K562 (cell line): ENCODE measurements around the gene ARHGEF12. TPM values are rescaled to one million over a fixed set of nuclear protein-coding genes. Genes with fewer than 3 reads are reported as not detected.

Experiments used
- CHCHD3 ChIP-seq: fragments of 250-450 bp; sonication (Bioruptor Pico); IDR thresholded peaks from 2 replicates; pipeline ENCODE4 v2.1.2; 2022; ENCODE audit warnings: mild to moderate bottlenecking
- COPS2 ChIP-seq: fragments of 450-650 bp; conservative IDR thresholded peaks from 2 replicates; pipeline ENCODE4 v1.6.1; 2016; ENCODE audit warnings: mild to moderate bottlenecking, moderate library complexity
- EGR1 ChIP-seq: fragments of 450-650 bp; conservative IDR thresholded peaks from 2 replicates; pipeline ENCODE4 v1.6.1; 2017; ENCODE audit warnings: mild to moderate bottlenecking
- NCOA4 ChIP-seq: fragments of 450-650 bp; IDR thresholded peaks from 2 replicates; pipeline ENCODE4 v1.6.1; 2018; ENCODE audit warnings: mild to moderate bottlenecking; ENCODE audit not compliant: partially characterized antibody
- SAFB2 ChIP-seq: fragments of 200-400 bp; formaldehyde crosslinking; IDR thresholded peaks from 2 replicates; pipeline ENCODE4 v1.6.1; 2018; ENCODE audit warnings: borderline replicate concordance, low read length, low read depth, moderate library complexity; ENCODE audit not compliant: severe bottlenecking
- SNIP1 ChIP-seq: fragments of 450-650 bp; IDR thresholded peaks from 2 replicates; pipeline ENCODE4 v1.7.1; 2017; ENCODE audit warnings: low read depth, mild to moderate bottlenecking
- SRSF3 ChIP-seq: fragments of 200-400 bp; formaldehyde crosslinking; IDR thresholded peaks from 2 replicates; pipeline ENCODE4 v1.6.1; 2016; ENCODE audit warnings: mild to moderate bottlenecking, low read length, moderate library complexity; ENCODE audit not compliant: insufficient read depth
- ZNF507 ChIP-seq: conservative IDR thresholded peaks from 2 replicates; pipeline ENCODE4 v1.6.1; 2017; ENCODE audit warnings: missing genetic modification characterization, missing compliant biosample characterization
- ZSCAN29 ChIP-seq: fragments of 450-650 bp; IDR thresholded peaks from 2 replicates; pipeline ENCODE4 v1.6.1; 2017
- polyA plus RNA-seq, 8 experiments: library from polyadenylated mRNA; depleted of rRNA in 4 of 8; stranded (reverse) in 5 of 8; unstranded in 3 of 8; fragments of >200 nt; fragmentation: Nextera tagmentation in 2 of 8; fragmentation: Illumina TruSeq in 1 of 8; extraction: Ambion mirVana in 2 of 8; extraction: Trizol in 1 of 8; gene quantifications; 2 replicates each; pipeline versions ENCODE4 v1.2.1 to v1.2.3, GENCODE V29; 2011 to 2014; ENCODE audit warnings: inconsistent platforms in 1 of 8, missing spikeins in 1 of 8
- total RNA-seq, 7 experiments: library from RNA; depleted of rRNA in 6 of 7; stranded (reverse); fragments of >200 nt in 6 of 7; fragmentation: Illumina TruSeq in 2 of 7; extraction: Trizol in 2 of 7; gene quantifications; 2 replicates each; pipeline versions ENCODE4 v1.2.1 to v1.2.3, GENCODE V29; 2011 to 2021; ENCODE audit warnings: low replicate concordance in 1 of 7
- TF ChIP-seq, protein P1 (sequence below): fragments of 450-650 bp; conservative IDR thresholded peaks from 2 replicates; pipeline ENCODE4 v1.6.1; 2016; ENCODE audit warnings: missing genetic modification characterization, low read depth, mild to moderate bottlenecking, control low read depth, missing compliant biosample characterization
- TF ChIP-seq, protein P2 (sequence below): sonication (generic); formaldehyde crosslinking; IDR thresholded peaks from 2 replicates; pipeline ENCODE4 v1.5.0; 2020; ENCODE audit warnings: missing genetic modification reagents
- TF ChIP-seq, protein P3 (sequence below): fragments of 250-450 bp; sonication (Bioruptor Pico); IDR thresholded peaks from 2 replicates; pipeline ENCODE4 v1.8.0; 2022; ENCODE audit warnings: moderate library complexity, mild to moderate bottlenecking, inconsistent platforms
- TF ChIP-seq, protein P4 (sequence below): fragments of 200-800 bp; sonication (Bioruptor generic); IDR thresholded peaks from 2 replicates; pipeline ENCODE4 v1.6.1; 2016; ENCODE audit warnings: missing genetic modification characterization, missing compliant biosample characterization
- TF ChIP-seq, protein P5 (sequence below): fragments of 450-650 bp; IDR thresholded peaks from 2 replicates; pipeline ENCODE4 v1.6.1; 2016; ENCODE audit warnings: mild to moderate bottlenecking
- TF ChIP-seq, protein P6 (sequence below), 2 experiments: fragments of 450-650 bp in 1 of 2; sonication (generic) in 1 of 2; formaldehyde crosslinking; conservative IDR thresholded peaks; 2 replicates each; pipeline versions ENCODE4 v1.4.0 to v1.8.1; 2020 to 2022; ENCODE audit warnings: mild to moderate bottlenecking in 1 of 2, missing genetic modification reagents in 1 of 2

ARHGEF12 gene
- total and polyA plus RNA-seq, 9 of the 15 experiments (the other 6 are each of a cell fraction or from before 2014, with no cell fraction given), result 3.5 to 51.7 (median 29.5) TPM

DNA sequence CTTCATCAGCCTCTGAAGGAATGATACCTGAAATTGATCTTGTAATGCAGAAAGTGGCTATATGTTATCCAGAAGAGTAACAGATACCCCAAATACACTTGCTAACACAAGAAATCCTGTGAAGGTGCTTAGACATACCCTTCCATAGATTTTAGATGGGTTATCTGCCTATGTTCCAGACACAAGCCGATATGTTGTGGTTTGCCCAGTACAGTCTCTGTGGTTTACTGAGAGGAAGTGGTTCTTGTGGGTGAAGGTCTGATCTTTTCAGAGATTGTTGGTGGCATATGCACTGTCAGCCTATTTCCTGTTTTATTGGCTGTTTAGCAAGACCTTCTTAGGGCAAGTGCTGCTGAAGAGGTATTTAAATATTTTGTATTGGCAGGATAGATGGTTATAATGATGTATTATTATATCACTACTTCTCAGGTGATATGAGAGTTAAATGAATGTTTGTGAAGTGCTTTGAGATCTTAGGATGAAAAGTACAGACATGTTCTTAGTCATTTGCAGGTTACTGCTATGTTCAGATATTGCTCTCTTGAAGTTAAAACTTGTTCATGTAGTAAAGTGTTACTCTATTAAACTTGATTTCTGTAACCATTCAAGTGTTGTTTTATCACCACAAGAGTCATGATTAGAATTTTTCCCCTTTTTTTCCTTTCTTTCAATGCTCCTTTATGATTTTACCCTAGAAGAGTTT lies 8.2 kb downstream of the ARHGEF12 start (continued):
- TF ChIP-seq COPS2 (no peak), ZNF507 (tag) (no peak), EGR1 (no peak), SRSF3 (no peak), ZSCAN29 (no peak), NCOA4 (no peak), SNIP1 (no peak), CHCHD3 (no peak), SAFB2 (no peak)
- TF ChIP-seq, protein P1, sequence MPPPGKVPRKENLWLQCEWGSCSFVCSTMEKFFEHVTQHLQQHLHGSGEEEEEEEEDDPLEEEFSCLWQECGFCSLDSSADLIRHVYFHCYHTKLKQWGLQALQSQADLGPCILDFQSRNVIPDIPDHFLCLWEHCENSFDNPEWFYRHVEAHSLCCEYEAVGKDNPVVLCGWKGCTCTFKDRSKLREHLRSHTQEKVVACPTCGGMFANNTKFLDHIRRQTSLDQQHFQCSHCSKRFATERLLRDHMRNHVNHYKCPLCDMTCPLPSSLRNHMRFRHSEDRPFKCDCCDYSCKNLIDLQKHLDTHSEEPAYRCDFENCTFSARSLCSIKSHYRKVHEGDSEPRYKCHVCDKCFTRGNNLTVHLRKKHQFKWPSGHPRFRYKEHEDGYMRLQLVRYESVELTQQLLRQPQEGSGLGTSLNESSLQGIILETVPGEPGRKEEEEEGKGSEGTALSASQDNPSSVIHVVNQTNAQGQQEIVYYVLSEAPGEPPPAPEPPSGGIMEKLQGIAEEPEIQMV (tag), result no peak
- TF ChIP-seq, protein P2, sequence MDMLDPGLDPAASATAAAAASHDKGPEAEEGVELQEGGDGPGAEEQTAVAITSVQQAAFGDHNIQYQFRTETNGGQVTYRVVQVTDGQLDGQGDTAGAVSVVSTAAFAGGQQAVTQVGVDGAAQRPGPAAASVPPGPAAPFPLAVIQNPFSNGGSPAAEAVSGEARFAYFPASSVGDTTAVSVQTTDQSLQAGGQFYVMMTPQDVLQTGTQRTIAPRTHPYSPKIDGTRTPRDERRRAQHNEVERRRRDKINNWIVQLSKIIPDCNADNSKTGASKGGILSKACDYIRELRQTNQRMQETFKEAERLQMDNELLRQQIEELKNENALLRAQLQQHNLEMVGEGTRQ, result no peak
- TF ChIP-seq, protein P3, sequence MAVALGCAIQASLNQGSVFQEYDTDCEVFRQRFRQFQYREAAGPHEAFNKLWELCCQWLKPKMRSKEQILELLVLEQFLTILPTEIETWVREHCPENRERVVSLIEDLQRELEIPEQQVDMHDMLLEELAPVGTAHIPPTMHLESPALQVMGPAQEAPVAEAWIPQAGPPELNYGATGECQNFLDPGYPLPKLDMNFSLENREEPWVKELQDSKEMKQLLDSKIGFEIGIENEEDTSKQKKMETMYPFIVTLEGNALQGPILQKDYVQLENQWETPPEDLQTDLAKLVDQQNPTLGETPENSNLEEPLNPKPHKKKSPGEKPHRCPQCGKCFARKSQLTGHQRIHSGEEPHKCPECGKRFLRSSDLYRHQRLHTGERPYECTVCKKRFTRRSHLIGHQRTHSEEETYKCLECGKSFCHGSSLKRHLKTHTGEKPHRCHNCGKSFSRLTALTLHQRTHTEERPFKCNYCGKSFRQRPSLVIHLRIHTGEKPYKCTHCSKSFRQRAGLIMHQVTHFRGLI (CRISPR knock-in tag), result no peak; the same call in 1 of the 2 replicates
- TF ChIP-seq, protein P4, sequence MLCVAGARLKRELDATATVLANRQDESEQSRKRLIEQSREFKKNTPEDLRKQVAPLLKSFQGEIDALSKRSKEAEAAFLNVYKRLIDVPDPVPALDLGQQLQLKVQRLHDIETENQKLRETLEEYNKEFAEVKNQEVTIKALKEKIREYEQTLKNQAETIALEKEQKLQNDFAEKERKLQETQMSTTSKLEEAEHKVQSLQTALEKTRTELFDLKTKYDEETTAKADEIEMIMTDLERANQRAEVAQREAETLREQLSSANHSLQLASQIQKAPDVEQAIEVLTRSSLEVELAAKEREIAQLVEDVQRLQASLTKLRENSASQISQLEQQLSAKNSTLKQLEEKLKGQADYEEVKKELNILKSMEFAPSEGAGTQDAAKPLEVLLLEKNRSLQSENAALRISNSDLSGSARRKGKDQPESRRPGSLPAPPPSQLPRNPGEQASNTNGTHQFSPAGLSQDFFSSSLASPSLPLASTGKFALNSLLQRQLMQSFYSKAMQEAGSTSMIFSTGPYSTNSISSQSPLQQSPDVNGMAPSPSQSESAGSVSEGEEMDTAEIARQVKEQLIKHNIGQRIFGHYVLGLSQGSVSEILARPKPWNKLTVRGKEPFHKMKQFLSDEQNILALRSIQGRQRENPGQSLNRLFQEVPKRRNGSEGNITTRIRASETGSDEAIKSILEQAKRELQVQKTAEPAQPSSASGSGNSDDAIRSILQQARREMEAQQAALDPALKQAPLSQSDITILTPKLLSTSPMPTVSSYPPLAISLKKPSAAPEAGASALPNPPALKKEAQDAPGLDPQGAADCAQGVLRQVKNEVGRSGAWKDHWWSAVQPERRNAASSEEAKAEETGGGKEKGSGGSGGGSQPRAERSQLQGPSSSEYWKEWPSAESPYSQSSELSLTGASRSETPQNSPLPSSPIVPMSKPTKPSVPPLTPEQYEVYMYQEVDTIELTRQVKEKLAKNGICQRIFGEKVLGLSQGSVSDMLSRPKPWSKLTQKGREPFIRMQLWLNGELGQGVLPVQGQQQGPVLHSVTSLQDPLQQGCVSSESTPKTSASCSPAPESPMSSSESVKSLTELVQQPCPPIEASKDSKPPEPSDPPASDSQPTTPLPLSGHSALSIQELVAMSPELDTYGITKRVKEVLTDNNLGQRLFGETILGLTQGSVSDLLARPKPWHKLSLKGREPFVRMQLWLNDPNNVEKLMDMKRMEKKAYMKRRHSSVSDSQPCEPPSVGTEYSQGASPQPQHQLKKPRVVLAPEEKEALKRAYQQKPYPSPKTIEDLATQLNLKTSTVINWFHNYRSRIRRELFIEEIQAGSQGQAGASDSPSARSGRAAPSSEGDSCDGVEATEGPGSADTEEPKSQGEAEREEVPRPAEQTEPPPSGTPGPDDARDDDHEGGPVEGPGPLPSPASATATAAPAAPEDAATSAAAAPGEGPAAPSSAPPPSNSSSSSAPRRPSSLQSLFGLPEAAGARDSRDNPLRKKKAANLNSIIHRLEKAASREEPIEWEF (CRISPR knock-in tag), result no peak
- TF ChIP-seq, protein P5, sequence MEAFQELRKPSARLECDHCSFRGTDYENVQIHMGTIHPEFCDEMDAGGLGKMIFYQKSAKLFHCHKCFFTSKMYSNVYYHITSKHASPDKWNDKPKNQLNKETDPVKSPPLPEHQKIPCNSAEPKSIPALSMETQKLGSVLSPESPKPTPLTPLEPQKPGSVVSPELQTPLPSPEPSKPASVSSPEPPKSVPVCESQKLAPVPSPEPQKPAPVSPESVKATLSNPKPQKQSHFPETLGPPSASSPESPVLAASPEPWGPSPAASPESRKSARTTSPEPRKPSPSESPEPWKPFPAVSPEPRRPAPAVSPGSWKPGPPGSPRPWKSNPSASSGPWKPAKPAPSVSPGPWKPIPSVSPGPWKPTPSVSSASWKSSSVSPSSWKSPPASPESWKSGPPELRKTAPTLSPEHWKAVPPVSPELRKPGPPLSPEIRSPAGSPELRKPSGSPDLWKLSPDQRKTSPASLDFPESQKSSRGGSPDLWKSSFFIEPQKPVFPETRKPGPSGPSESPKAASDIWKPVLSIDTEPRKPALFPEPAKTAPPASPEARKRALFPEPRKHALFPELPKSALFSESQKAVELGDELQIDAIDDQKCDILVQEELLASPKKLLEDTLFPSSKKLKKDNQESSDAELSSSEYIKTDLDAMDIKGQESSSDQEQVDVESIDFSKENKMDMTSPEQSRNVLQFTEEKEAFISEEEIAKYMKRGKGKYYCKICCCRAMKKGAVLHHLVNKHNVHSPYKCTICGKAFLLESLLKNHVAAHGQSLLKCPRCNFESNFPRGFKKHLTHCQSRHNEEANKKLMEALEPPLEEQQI, result no peak
- TF ChIP-seq, protein P6, sequence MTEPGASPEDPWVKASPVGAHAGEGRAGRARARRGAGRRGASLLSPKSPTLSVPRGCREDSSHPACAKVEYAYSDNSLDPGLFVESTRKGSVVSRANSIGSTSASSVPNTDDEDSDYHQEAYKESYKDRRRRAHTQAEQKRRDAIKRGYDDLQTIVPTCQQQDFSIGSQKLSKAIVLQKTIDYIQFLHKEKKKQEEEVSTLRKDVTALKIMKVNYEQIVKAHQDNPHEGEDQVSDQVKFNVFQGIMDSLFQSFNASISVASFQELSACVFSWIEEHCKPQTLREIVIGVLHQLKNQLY (CRISPR knock-in tag; conservative IDR thresholded peaks at IDR 0.05), result no peak
